ENCODE measurements around the gene EIF4G3.
A peak's percentile ranks its signal among the peaks of the same experiment; 100 is the strongest.

EIF4G3 gene

DNA sequence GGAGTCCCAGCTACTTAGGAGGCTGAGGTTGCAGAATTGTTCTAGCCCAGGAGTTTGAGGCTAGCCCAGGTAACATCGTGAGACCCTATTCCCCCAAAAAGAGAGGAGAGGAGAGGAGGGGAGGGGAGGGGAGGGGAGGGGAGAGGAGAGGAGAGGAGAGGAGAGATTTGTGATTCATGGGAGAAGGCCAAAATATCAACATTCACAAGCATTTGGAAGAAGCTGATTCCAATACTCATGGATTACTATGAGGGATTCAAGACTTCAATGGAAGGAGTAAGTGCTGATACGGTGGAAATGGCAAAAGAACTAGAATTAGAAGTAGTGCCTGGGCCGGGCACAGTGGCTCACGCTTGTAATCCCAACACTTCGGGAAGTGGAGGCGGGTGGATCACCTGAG, 187.8 kb downstream of the EIF4G3 start:
- no peak for DNase-seq

DNA sequence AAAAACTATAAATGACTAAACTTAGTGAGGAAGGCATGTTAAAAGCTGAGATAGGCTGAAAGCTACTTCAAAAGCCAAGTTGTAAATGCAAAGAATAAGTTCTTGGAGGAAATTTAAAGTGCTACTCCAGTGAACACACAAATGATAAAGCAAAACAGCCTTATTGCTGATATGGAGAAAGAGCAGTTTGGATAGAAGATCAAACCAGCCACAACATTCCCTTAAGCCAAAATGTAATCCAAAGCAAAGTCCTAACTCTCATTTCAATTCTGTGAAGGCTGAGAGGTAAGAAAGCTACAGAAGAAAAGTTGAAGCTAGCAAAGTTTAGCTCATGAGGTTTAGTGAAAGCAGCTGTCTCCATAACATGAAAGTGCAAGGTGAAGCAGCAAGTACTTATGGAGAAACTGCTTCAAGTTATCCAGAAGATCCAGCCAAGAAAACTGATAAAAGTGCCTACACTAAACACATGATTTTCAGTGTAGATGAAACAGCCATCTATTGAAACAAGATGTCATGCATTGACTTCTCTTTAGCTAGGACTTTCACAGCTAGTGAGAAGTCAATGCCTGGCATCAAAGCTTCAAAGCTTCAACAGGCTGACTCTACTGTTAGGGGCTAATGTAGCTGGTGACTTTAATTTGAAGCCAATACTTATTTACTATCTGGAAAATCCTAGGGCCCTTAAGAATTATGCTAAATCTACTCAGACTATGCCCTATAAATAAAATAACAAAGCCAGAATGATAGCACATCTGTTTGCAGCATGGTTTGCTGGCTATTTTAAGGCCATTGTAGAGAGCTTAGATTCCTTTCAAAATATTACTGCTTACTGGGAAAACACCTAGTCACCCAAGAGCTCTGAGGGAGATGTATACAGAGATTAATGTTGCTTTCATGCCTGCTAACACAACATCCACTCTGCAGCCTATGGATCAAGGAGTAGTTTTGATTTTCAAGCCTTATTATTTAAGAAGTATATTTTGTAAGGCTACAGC, 188.6 kb downstream of the EIF4G3 start:
- DNase-seq = no peak

DNA sequence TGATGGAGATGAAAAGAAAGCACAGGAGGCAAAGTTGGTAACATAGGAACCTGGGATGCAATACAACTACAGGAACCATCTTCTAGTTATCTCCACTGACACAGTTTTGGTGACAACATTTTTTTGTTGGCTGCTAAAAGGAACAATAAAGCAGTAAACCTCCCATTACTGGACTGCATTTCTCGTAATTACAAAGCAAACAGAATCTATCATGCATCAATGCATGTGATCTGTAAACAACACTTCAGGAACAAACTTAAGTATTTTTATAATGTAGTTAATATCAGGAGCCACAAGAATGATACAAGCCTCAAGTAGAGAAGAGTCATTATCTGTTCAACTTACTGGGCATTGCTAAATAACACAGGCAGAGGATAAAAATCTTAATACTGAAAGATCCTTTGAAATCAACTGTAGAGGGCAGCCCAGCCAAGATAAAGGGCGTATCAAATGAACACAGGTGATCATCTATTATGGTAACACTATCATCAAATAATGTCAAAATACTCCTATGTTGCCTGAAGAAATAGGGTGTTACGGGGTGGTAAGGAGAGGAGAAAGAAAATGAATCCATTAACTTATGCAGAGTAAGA, 193.3 kb downstream of the EIF4G3 start:
- DNase-seq = no peak

DNA sequence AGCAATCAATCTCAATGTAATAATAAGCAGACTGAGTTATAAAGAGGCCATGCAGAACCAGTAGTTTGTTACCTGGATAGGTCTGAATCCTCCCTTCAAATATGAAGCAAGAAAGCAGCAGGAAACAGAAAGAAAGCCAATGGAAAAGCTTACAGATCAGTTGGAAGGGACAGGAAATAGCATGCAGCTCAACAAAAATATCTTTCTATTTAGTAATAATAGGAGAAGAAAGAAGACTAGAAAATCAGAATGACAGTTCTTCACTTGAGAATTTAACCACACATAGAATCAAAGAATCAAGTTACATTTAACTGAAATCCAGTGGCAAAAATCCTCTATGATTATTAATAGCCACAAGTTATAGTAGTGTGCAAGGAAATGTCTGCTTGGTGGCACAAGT, 194.4 kb downstream of the EIF4G3 start:
- DNase-seq = no peak

DNA sequence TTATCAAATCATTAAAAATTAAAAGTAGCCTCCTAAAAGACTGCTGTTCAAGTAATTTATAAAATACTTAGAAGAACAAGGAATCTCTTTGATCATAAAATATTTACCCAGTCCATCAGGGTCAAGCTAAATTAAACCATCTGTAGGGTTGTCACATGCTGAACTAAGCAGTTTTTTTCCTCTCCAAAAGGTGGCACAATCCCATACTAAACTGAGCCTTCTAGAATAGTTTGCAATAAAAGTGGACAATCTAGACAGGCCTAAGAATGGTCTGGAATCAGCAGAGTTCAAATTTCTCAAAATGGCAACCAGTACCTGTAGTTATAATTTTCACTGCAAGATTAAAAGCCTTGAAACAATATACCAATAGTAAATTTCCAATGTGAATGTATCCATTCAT, 194.8 kb downstream of the EIF4G3 start:
- DNase-seq = peak; percentile 3 to 35

DNA sequence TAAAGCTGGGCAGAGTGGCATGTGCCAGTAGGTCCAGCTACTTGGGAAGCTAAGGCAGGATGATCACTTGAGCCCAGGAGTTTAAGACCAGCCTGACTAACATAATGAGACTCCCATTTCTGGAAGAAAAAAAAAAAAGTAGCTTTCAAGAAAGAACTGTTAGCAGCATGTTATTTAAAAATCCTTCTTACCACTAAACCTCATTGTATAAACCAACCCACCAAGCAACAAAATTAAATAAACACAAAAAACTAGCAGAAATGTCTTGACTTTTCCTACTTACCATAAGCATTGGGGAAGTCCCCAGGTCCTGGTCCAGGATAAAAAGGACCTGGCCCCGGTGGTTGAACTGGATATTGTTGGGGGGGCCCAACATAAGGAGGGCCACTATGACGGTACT, 196.6 kb downstream of the EIF4G3 start:
- DNase-seq = no peak

DNA sequence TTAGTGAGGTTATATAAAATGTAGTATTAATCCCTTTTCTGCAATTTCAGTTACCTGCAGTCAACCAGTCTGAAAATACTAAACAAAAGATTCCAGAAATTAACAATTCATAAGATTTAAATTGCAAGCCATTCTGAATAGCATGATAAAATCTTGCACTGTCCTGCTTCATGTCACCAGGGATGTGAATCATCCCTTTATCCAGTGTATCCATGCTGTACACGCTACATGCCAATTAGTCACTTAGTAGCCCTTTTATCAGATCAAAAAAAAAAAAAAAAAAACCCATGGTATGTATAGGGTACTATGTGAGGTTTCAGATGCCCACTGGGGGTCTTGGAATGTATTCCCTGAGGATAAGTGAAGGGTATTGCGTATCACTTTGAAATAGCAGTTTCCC, 198.3 kb downstream of the EIF4G3 start:
- no peak for DNase-seq

DNA sequence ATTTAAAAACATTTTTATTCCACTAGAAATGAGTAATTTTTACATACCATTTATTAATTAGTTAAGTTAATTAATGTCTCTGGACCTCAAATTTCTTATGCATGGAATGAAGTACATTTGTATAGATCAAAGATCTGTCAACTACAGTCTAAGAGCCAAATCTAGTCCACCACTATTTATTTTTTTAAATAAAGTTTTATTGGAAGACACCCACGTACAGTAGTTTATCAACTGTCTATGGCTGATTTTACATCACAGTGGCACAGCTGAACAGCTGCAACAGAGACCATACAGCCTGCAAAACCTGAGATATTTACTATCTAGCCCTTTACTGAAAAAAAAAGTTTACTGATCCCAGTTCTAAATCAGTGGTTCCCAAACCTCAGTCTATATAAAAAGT, 201.0 kb downstream of the EIF4G3 start:
- no peak for DNase-seq

DNA sequence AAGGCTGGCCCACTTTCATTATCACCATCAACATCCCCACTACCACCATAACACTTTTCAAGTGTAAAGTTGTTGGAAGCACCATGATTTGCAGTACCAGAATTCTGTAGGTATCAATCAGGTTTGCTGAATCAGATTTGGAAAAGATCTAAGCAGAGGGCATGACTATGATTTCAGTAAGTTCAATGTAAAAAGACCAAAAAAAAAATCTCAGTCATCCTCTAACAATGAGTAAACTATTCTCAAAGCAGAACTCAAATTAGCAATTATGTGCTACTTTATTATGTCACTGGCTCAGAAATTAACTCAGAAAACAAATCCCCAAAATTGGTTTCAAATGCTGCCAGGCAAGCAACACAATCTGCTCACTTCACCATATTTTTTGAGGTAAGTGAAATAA, 201.7 kb downstream of the EIF4G3 start:
- DNase-seq = no peak

DNA sequence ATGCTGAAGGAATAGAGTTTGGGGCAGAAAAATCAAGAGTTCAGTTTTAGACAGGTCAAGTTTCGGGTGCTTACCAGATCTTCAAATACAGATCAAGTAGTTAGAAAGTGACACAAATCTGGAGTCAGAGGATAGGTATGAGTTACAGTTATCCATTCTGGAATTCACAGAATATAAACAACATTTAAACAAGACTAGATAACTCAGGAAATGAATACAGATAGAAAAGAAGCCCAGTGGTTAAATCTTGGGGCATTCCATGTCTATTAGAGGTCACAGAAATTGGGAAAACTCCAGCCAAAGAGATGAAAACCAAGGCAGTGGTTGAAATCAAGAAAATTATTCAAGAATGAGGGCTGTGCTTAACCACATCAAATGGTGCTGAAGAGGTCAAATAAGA, 202.6 kb downstream of the EIF4G3 start:
- no peak for DNase-seq

DNA sequence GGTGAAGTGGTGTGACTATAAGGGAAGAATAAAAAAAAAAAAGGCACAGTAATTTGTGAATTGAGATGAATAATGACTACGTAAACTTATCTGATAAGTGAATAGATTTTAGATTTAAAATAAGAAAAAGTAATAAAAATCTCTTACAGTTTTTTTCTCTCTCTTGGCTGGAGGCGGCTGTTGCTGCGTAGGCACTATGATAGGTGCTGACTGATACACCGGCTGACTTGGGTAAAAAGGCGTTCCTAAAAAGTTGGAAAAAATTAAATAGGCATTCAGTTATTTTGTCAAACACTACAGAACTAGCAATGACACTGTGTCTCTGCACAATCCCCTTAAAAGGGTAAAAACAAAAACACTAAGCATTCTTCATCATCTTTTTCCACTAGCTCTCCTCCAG, 203.8 kb downstream of the EIF4G3 start:
- no peak for DNase-seq

DNA sequence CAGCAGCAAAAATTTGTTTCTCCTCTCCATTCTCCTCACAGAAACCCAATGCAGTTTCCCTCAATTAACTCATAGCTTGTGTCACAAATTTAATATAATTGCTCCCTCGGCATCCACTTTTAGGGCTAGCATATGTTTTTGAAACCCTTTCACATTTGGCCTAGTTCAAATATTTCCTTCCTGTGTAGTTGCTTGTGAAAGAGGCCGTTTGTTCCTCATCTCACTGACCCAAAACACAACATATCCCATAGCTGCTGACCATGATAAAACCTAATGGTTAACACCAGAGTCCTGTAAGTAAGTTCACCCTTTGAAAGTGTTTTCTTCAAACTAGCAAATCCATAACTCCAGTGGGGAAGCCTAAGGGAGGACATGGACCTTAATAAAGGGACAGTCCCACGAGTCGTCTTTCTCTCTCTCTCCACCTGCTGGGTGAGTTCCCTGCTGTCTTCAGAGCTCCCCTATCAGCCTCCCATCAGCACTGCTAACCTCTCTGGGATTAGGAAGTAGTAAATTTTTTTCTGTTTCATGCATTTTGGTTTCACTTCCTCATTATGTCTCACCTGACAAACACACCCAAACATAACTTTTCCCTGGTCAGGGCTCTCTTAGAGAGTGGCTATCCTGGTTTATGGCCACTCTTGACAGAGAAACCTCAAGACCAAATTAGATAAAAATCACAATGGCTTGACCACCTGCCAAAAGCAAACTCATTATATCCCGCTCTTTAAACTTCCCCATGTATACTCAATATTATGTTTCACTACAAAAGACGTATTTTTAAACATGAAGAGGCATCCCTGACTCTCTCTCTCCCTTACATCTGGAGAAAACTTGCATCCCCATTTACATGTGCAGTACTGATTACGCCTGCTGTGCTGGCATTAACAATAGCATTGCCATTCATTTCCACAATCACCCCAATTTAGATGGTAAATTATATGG, 211.9 kb downstream of the EIF4G3 start:
- peak; percentile 63 to 74 for DNase-seq

DNA sequence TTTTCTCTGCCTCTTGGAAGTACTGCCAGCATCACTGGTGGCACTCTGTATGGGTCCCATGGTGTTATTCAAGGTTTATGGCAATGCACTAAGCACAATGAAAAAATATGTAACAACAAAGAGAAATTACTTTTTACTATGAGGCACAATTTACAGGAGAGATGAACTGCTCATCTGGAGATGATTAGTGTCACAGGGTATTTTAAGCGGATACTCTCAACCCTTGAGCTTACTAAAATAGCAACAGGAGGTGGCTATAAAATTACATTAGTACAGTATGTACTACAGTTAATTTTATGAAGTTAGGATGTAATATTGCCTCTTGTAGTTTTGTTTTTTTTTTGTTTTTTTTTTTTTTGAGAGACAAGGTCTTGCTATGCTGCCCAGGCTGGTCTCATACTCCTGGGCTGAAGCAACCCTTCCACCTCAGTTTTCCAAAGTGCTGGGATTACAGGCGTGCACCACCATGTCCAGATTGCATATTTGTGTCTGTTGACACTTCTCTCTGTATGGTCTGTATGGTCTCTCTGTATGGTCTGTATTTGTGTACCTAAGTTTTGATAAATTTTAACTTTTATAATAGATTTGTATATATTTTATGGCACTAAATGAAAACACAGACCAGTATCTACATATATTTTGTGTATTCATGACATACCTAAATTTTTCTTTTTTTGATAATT, 214.0 kb downstream of the EIF4G3 start:
- no peak for DNase-seq

DNA sequence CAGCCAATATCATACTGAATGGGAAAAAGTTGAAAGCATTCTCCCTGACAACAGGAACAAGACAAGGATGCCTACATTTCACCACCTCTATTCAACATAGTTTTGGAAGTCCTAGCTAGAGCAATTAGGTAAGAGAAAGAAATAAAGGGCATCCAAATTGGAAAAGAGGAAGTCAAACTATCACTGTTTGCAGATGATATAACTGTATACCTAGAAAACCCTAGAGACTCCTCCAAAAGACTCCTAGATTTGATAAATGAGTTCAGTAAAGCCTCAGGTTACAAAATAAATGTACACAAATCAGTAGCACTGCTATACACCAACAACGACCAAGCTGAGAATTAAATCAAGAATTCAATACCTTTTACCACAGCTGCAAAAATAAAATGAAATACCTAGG, 218.3 kb downstream of the EIF4G3 start:
- no peak for DNase-seq

DNA sequence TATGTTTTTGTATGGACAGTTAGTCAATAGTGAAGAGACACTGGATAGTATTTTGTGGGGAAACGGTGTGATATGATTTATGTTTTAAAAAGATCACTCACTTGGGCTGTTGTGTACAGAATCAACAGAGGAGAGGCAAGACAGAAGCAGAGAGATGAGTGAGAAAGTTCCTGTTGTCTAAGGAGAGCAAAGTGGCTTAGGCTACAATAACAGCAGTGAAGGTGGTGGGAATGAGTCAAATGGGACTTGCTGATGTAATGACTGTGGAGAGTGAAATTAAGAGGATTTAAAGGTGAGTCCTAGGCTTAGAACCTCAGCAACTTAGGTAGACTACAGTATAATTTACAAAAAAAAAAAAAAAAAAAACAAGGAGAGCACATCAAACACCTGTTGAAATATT, 220.4 kb downstream of the EIF4G3 start:
- no peak for DNase-seq

DNA sequence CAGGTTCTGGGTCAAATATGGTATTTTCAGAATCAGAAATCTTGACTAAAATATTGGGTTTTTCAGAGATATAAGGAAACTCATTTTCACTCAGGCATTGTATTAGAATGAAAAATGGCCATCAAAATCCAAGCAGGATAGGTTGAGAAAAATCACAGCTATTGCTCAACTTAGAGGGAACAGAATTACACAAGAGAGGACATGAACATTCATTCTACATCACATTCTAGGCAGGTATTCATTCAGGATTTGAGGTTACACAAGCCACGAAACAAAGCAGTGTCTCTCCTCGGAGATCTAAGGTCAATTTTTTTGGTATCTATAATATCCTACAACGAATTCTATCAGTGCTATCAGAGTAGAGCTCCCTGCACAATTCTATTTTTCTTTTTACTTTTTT, 226.0 kb downstream of the EIF4G3 start:
- DNase-seq = no peak

DNA sequence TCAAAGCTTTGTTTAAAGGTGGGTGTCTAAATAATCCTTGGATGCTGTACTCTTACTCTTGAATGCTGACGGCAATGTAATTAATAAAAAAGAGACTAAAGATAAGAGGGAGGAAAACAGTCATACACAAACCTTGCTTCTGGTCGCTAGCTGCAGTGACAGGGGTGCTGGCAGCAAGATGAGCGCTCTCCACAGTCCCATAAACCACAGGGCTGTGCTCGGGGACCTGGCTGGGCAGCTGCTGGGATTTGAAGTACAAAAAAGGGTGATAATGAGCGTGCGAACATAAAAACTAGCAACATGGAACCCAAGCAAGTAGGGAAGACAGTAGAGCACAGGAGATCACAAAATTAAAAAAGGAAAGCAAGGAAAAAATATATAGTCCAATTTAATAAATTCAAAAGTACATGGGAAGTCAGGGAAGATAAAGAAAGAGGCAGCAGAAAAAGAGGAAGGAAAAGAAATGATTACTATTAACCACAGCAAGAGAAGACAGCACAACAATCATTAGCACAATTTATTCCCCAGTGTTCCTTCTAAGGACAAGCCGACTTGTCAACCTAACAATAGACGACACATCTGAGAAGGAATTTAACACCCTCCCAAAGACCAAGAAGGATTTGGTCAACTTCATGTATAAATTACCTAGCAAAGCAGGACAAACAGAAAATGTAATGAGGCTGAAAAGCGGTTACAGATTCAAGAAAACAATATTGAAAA, 226.7 kb downstream of the EIF4G3 start:
- no peak for DNase-seq

DNA sequence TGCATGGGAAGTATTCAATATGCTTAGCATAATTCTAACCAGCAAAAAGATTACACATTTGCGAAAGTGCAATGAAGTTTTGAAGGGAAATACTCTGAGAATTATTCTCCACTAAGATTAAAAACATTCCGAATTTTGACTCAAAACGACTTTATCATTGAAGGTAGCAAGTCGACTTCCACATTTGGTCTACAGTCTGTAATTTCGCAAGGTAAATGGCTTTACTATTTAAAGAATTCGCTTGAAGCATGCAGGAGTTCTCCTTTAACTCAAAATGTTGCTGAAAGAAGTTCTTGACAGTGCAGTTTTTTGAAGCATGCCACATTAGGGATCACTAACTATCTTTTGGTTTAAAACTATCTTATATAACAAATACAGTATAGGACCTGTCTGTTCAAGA, 228.6 kb downstream of the EIF4G3 start:
- DNase-seq = peak; percentile 41 to 51

DNA sequence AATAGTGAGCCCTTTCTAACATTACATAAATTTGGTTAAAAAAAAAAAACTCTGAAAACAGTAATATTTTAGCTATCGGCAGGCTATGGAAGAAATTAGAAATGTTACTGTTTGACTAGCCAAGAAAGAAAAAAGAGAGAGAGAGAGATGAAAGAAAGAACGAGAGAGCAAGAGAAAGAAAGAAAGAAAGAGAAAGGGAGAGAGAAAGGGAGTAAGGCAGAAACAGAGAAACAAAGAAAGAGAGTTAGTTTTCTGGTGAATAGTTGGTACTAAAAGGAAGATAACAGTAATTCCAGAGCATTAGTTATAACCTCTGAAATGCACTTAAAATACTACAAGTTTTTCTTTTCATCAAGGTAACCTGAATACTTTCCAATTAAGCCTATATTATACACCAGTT, 229.3 kb downstream of the EIF4G3 start:
- no peak for DNase-seq

DNA sequence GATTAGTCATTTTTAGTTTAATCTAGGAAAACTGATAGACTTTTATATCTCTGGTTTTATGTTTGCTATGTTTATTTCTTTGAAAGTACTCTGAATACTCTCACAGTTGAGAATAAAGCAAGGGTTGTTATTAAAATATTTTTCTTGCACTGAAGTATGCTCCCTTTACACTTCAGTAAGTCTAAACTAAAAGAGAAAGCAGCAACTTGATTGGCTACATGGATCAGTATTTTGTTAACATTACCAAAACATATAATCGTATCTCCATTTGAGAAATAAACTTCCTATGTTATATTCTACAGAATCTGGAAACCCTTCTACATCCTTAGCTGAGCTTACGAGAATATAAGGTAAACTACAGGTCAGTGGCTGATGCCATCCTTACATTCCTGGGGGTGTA, 240.1 kb downstream of the EIF4G3 start:
- DNase-seq = no peak

DNA sequence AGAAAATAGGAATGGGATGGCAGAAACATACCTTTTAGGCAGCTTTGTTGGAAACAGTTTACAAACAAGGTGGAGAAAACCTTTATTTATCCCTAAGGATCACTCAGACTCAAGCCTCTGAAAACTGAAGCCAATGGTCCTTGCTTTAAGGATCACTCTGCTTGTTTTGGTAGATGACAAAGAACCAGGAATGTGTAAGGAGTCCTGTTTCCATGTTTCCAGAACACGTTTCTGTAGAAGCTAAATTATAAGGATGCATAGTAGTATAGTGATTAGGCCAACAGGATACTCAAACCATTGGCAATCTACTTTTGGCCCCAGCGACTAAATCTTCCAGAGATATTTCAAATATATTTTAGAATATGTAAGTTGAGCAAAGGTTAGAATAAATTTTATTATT, 240.5 kb downstream of the EIF4G3 start:
- DNase-seq = no peak

DNA sequence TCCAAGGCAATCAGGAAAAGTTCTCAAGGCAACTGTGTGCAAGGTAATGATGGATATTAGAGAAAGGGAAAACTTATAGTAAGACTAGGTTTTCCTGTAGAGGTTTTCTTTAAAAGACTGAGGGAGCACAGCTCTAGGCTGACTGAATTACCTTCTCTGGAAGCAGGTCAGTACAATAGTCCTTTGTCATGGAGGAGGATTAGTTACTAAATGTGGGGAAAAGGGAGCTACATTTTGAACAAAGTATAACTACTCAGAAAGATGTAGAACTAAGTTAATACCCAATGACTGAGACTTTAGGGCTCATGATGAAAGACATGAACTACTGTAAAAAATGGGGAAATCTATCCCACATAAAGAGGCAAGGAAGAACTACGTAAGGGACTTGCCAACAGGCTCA, 241.0 kb downstream of the EIF4G3 start:
- DNase-seq = no peak

All from inflammatory macrophage (primary cell).